H9 (cell line): ENCODE data around the gene RTN4R. TPM values are rescaled to one million over a fixed set of nuclear protein-coding genes. Genes with fewer than 3 reads are reported as not detected.

Source experiments
- DNase-seq: peaks from one replicate; pipeline ENCODE4 v3.0.0-alpha.2; 2017
- H2AFZ ChIP-seq: one replicate; pipeline ENCODE4 v1.6.1; 2013; ENCODE audit warnings: mild to moderate bottlenecking, low read length, control low read depth, moderate library complexity
- H2AK5ac ChIP-seq: 2 replicates; pipeline ENCODE4 v1.6.1; 2013; ENCODE audit warnings: low read length, control low read depth, mixed read lengths; ENCODE audit not compliant: insufficient read length
- H2BK120ac ChIP-seq: one replicate; pipeline ENCODE4 v1.6.1; 2013; ENCODE audit warnings: low read depth, mild to moderate bottlenecking, low read length, control low read depth, inconsistent platforms; ENCODE audit not compliant: poor library complexity, severe bottlenecking
- H2BK12ac ChIP-seq: 2 replicates; pipeline ENCODE4 v1.6.1; 2013; ENCODE audit warnings: low read length, control low read depth, mixed read lengths, low read depth; ENCODE audit not compliant: insufficient read length
- H2BK15ac ChIP-seq: 2 replicates; pipeline ENCODE4 v1.6.1; 2013; ENCODE audit warnings: low read depth, low read length, control low read depth
- H2BK20ac ChIP-seq: one replicate; pipeline ENCODE4 v1.6.1; 2013; ENCODE audit warnings: low read depth, mild to moderate bottlenecking, low read length, control low read depth, inconsistent platforms; ENCODE audit not compliant: poor library complexity, severe bottlenecking
- H2BK5ac ChIP-seq: 2 replicates; pipeline ENCODE4 v1.6.1; 2013; ENCODE audit warnings: low read length, control low read depth, mixed read lengths; ENCODE audit not compliant: insufficient read length
- H3K14ac ChIP-seq: 2 replicates; pipeline ENCODE4 v1.6.1; 2013; ENCODE audit warnings: low read length, control low read depth; ENCODE audit not compliant: insufficient read depth
- H3K18ac ChIP-seq: 2 replicates; pipeline ENCODE4 v1.6.1; 2013; ENCODE audit warnings: low read depth, mild to moderate bottlenecking, mixed read lengths, low read length, control low read depth; ENCODE audit not compliant: insufficient read length
- H3K23ac ChIP-seq: 2 replicates; pipeline ENCODE4 v1.6.1; 2013; ENCODE audit warnings: low read length, control low read depth, mixed read lengths, low read depth; ENCODE audit not compliant: insufficient read length
- H3K23me2 ChIP-seq: 2 replicates; pipeline ENCODE4 v1.6.1; 2013; ENCODE audit warnings: low read depth, mild to moderate bottlenecking, mixed read lengths, low read length, control low read depth; ENCODE audit not compliant: insufficient read length, poor library complexity, severe bottlenecking
- H3K27ac ChIP-seq: 2 replicates; pipeline ENCODE4 v1.5.1; 2013; ENCODE audit warnings: low read length, control low read depth, mixed read lengths, low read depth; ENCODE audit not compliant: insufficient read length
- H3K27me3 ChIP-seq: 2 replicates; pipeline ENCODE4 v1.6.1; 2013; ENCODE audit warnings: low read length, control low read depth, inconsistent platforms; ENCODE audit not compliant: insufficient read depth
- H3K4ac ChIP-seq: 2 replicates; pipeline ENCODE4 v1.6.1; 2013; ENCODE audit warnings: low read depth, mild to moderate bottlenecking, control low read depth, inconsistent platforms, low read length, moderate library complexity
- H3K4me1 ChIP-seq: 2 replicates; pipeline ENCODE4 v1.6.1; 2013; ENCODE audit warnings: low read length, control low read depth, inconsistent platforms; ENCODE audit not compliant: insufficient read depth
- H3K4me2 ChIP-seq: 2 replicates; pipeline ENCODE4 v1.6.1; 2013; ENCODE audit warnings: low read length, control low read depth, mixed read lengths; ENCODE audit not compliant: insufficient read length, insufficient read depth
- H3K56ac ChIP-seq: 2 replicates; pipeline ENCODE4 v1.6.1; 2013; ENCODE audit warnings: low read depth, mild to moderate bottlenecking, mixed read lengths, low read length, control low read depth; ENCODE audit not compliant: insufficient read length
- H3K79me1 ChIP-seq: 2 replicates; pipeline ENCODE4 v1.6.1; 2013; ENCODE audit warnings: low read depth, mild to moderate bottlenecking, moderate library complexity, low read length, control low read depth, inconsistent platforms; ENCODE audit not compliant: insufficient read depth, poor library complexity, severe bottlenecking
- H3K79me2 ChIP-seq: 2 replicates; pipeline ENCODE4 v1.6.1; 2013; ENCODE audit warnings: low read length, control low read depth, inconsistent platforms; ENCODE audit not compliant: insufficient read depth
- H3K9ac ChIP-seq: 2 replicates; pipeline ENCODE4 v1.6.1; 2013; ENCODE audit warnings: low read length, control low read depth, mixed read lengths; ENCODE audit not compliant: insufficient read length; ENCODE audit errors: extremely low read depth
- H3K9me3 ChIP-seq: one replicate; pipeline ENCODE4 v1.6.1; 2013; ENCODE audit warnings: low read depth, low read length, inconsistent platforms; ENCODE audit not compliant: control insufficient read depth
- H3T11ph ChIP-seq: one replicate; pipeline ENCODE4 v1.6.1; 2013; ENCODE audit warnings: mild to moderate bottlenecking, low read length, control low read depth, inconsistent platforms
- H4K20me1 ChIP-seq: one replicate; pipeline ENCODE4 v1.6.1; 2013; ENCODE audit not compliant: control insufficient read depth, insufficient read length, insufficient read depth
- H4K5ac ChIP-seq: 2 replicates; pipeline ENCODE4 v1.6.1; 2013; ENCODE audit warnings: low read depth, mild to moderate bottlenecking, mixed read lengths, low read length, control low read depth; ENCODE audit not compliant: insufficient read length
- H4K8ac ChIP-seq: replicated peaks from 2 replicates; pipeline ENCODE4 v1.6.1; 2013; ENCODE audit warnings: low read length, control low read depth, mixed read lengths, low read depth; ENCODE audit not compliant: insufficient read length
- H4K91ac ChIP-seq: 2 replicates; pipeline ENCODE4 v1.6.1; 2013; ENCODE audit warnings: low read depth, mild to moderate bottlenecking, moderate library complexity, mixed read lengths, low read length, control low read depth; ENCODE audit not compliant: insufficient read length
- H3K27ac Mint-ChIP-seq, 3 experiments: 2 replicates in 2 of 3; 3 replicates in 1 of 3; pipeline ENCODE4 v1.8.0; 2020 to 2021; ENCODE audit warnings: mixed read lengths in 3 of 3, mild to moderate bottlenecking in 1 of 3, moderate library complexity in 1 of 3
- H3K27me3 Mint-ChIP-seq: 2 replicates; pipeline ENCODE4 v1.8.0; 2021; ENCODE audit warnings: low read depth, mild to moderate bottlenecking, moderate library complexity, mixed read lengths
- H3K36me3 Mint-ChIP-seq, 3 experiments: 2 replicates in 2 of 3; 3 replicates in 1 of 3; pipeline ENCODE4 v1.8.0; 2020 to 2021; ENCODE audit warnings: low read depth in 3 of 3, mixed read lengths in 3 of 3; ENCODE audit not compliant: insufficient read depth in 1 of 3
- H3K4me1 Mint-ChIP-seq, 2 experiments: 2 replicates each; pipeline ENCODE4 v1.8.0; 2020; ENCODE audit warnings: mixed read lengths in 2 of 2
- H3K4me3 Mint-ChIP-seq, 2 experiments: 2 replicates in 1 of 2; 3 replicates in 1 of 2; pipeline ENCODE4 v1.8.0; 2020 to 2021; ENCODE audit warnings: mild to moderate bottlenecking in 2 of 2, mixed read lengths in 2 of 2, moderate library complexity in 1 of 2
- H3K9me3 Mint-ChIP-seq, 2 experiments: 2 replicates in 1 of 2; 3 replicates in 1 of 2; pipeline ENCODE4 v1.8.0; 2020; ENCODE audit warnings: mild to moderate bottlenecking in 2 of 2, mixed read lengths in 2 of 2, moderate library complexity in 1 of 2
- CTCF ChIP-seq: fragments of 200-600 bp; sonication (generic); conservative IDR thresholded peaks from 3 replicates; pipeline ENCODE4 v1.8.0; 2021; ENCODE audit warnings: antibody characterized with exemption, mild to moderate bottlenecking
- WGBS: extraction: QIAGEN DNeasy Blood & Tissue Kit; methylation state at CpG from one replicate; pipeline ENCODE4 v1.1.7; 2013; ENCODE audit warnings: missing lambda C conversion rate, low lambda C conversion rate, mixed read lengths; ENCODE audit not compliant: insufficient read length; ENCODE audit errors: extremely low coverage; 5-methylcytosine and 5-hydroxymethylcytosine counted together
- total RNA-seq: library from RNA; stranded (reverse); gene quantifications from 2 replicates; pipeline ENCODE4 v1.2.1, GENCODE V29; 2021

The RTN4R gene
- total RNA-seq, 1 experiment from 2014 or later: 19.0 TPM

GRCh38 chr22:20211409-20211996 is 56.6 kb downstream of the RTN4R start:
- no peak overlapping the region for H4K91ac ChIP-seq
- no peak overlapping the region; the same call in 1 of the 2 replicates for H3K14ac ChIP-seq
- no CpG with 5 or more reads among the region's 10 CpGs for WGBS

More at GRCh38 chr22:20211409-20211996, 56.6 kb downstream of the RTN4R start:
- H2BK20ac ChIP-seq: no peak overlapping the region
- H4K8ac ChIP-seq: no peak overlapping the region
- no peak overlapping the region for H3K18ac ChIP-seq
- no peak overlapping the region for H3K9ac ChIP-seq
- H2BK12ac ChIP-seq: no peak overlapping the region
- no peak overlapping the region for H3K56ac ChIP-seq
- H3K27me3 Mint-ChIP-seq: no peaks in the 10 kb centered on the region
- no peak overlapping the region for H3K4ac ChIP-seq
- no peak overlapping the region for H2BK120ac ChIP-seq
- no peaks in the 10 kb centered on the region for H3K23me2 ChIP-seq
- H2BK5ac ChIP-seq: no peak overlapping the region
- no peak overlapping the region for H3T11ph ChIP-seq
- H4K20me1 ChIP-seq: no peaks in the 10 kb centered on the region
- H2BK15ac ChIP-seq: no peak overlapping the region
- no peaks in the 10 kb centered on the region for H3K79me2 ChIP-seq
- no peaks in the 10 kb centered on the region for H3K36me3 Mint-ChIP-seq
- no peak overlapping the region for H3K4me3 Mint-ChIP-seq
- H3K4me1 Mint-ChIP-seq: peaks cover 0 to 12% of the 10 kb centered on the region in 2 experiments; a peak in 2 of 4 replicates
- H3K23ac ChIP-seq: no peak overlapping the region
- no peak overlapping the region for H4K5ac ChIP-seq
- H2AK5ac ChIP-seq: no peak overlapping the region
- no peaks in the 10 kb centered on the region for H3K9me3 ChIP-seq
- TF ChIP-seq CTCF: no peak
- no peaks in the 10 kb centered on the region for H3K9me3 Mint-ChIP-seq
- no peaks in the 10 kb centered on the region for H3K27me3 ChIP-seq
- H3K27ac Mint-ChIP-seq: no peak overlapping the region; a peak in 1 of 7 replicates
- DNase-seq: no peak
- H2AFZ ChIP-seq: no peak overlapping the region
- no peak overlapping the region for H3K4me2 ChIP-seq
- no peaks in the 10 kb centered on the region for H3K4me1 ChIP-seq
- H3K27ac ChIP-seq: no peak overlapping the region
- no peaks in the 10 kb centered on the region for H3K79me1 ChIP-seq
